ENCODE results near the gene CNP. TPM values are rescaled to one million over a fixed set of nuclear protein-coding genes. Genes with fewer than 3 reads are reported as not detected.

The CNP gene
- total RNA-seq, 1 experiment from 2014 or later = 78.5 TPM

GRCh38 chr17:41968676-41969075, 2.1 kb downstream of the CNP start:
- Histone ChIP-seq H2BK20ac (ENCODE audit: low read depth, low read length, poor library complexity, severe bottlenecking) (no peak overlapping the region), H3K9ac (ENCODE audit: extremely low read depth, insufficient read length, low read length) (no peak overlapping the region), H4K8ac (replicated peaks; ENCODE audit: insufficient read length, low read depth, low read length) (no peak overlapping the region), H3K4ac (ENCODE audit: low read depth, low read length) (no peak overlapping the region), H2BK120ac (ENCODE audit: low read depth, low read length, poor library complexity, severe bottlenecking) (no peak overlapping the region), H3K27ac (ENCODE audit: insufficient read length, low read depth, low read length) (no peak overlapping the region), H3K79me1 (ENCODE audit: insufficient read depth, low read depth, low read length, poor library complexity, severe bottlenecking) (no peaks in the 10 kb centered on the region), H3K4me1 (ENCODE audit: insufficient read depth, low read length) (no peaks in the 10 kb centered on the region), H2BK5ac (ENCODE audit: insufficient read length, low read length) (no peak overlapping the region), H3K14ac (ENCODE audit: insufficient read depth, low read length) (no peak overlapping the region), H3K9me3 (ENCODE audit: control insufficient read depth, low read depth, low read length) (no peaks in the 10 kb centered on the region), H3K27me3 (ENCODE audit: insufficient read depth, low read length) (no peaks in the 10 kb centered on the region), H3T11ph (ENCODE audit: low read length) (no peak overlapping the region), H3K18ac (ENCODE audit: insufficient read length, low read depth, low read length) (no peak overlapping the region), H4K91ac (ENCODE audit: insufficient read length, low read depth, low read length) (no peak overlapping the region), H3K23ac (ENCODE audit: insufficient read length, low read depth, low read length) (no peak overlapping the region), H3K23me2 (ENCODE audit: insufficient read length, low read depth, low read length, poor library complexity, severe bottlenecking) (peaks cover 12% of the 10 kb centered on the region), H3K79me2 (ENCODE audit: insufficient read depth, low read length) (no peaks in the 10 kb centered on the region), H4K5ac (ENCODE audit: insufficient read length, low read depth, low read length) (no peak overlapping the region), H2AFZ (ENCODE audit: low read length) (no peak overlapping the region), H2AK5ac (ENCODE audit: insufficient read length, low read length) (no peak overlapping the region), H3K56ac (ENCODE audit: insufficient read length, low read depth, low read length) (no peak overlapping the region), H2BK12ac (ENCODE audit: insufficient read length, low read depth, low read length) (no peak overlapping the region), H2BK15ac (ENCODE audit: low read depth, low read length) (no peak overlapping the region), H4K20me1 (ENCODE audit: control insufficient read depth, insufficient read depth, insufficient read length) (no peaks in the 10 kb centered on the region), H3K4me2 (ENCODE audit: insufficient read depth, insufficient read length, low read length) (no peak overlapping the region)
- Mint-ChIP-seq H3K9me3 (no peaks in the 10 kb centered on the region), H3K27ac (no peak overlapping the region; a peak in 1 of 7 replicates), H3K4me3 (peak overlapping the region; percentile 43 to 48; a peak in 2 of 5 replicates), H3K4me1 (peaks cover 17 to 25% of the 10 kb centered on the region in 2 experiments), H3K36me3 (ENCODE audit: insufficient read depth in 1 of 3, low read depth in 3 of 3) (peaks cover 21 to 52% (median 45%) of the 10 kb centered on the region in 3 experiments), H3K27me3 (ENCODE audit: low read depth) (peaks cover 1% of the 10 kb centered on the region; the same call in 1 of the 2 replicates)
- no peak for TF ChIP-seq CTCF (conservative IDR thresholded peaks at IDR 0.05)
- no CpG with 5 or more reads among the region's 10 CpGs for WGBS (ENCODE audit: extremely low coverage, insufficient read length, low lambda C conversion rate)
- no peak for DNase-seq
